HepG2 (cell line): ENCODE measurements around the gene CNPPD1. TPM values are rescaled to one million over a fixed set of nuclear protein-coding genes. Genes with fewer than 3 reads are reported as not detected.
A peak's percentile ranks its signal among the peaks of the same experiment; 100 is the strongest.

Experiments used
- ATF2 ChIP-seq: sonication (generic); formaldehyde crosslinking; IDR thresholded peaks from 2 replicates; pipeline ENCODE4 v1.4.0; 2020; ENCODE audit warnings: missing genetic modification reagents
- ELF4 ChIP-seq: sonication (generic); formaldehyde crosslinking; IDR thresholded peaks from 2 replicates; pipeline ENCODE4 v1.5.0; 2020; ENCODE audit warnings: missing genetic modification reagents, mild to moderate bottlenecking, moderate library complexity, borderline replicate concordance
- ELK4 ChIP-seq: sonication (generic); formaldehyde crosslinking; IDR thresholded peaks from 2 replicates; pipeline ENCODE4 v1.9.0; 2021; ENCODE audit warnings: missing genetic modification reagents, borderline replicate concordance
- FOXM1 ChIP-seq: sonication (generic); formaldehyde crosslinking; IDR thresholded peaks from 2 replicates; pipeline ENCODE4 v1.5.0; 2020; ENCODE audit warnings: missing genetic modification reagents
- MEIS1 ChIP-seq: sonication (generic); formaldehyde crosslinking; IDR thresholded peaks from 2 replicates; pipeline ENCODE4 v1.9.0; 2021; ENCODE audit warnings: mild to moderate bottlenecking, missing genetic modification reagents, moderate library complexity, borderline replicate concordance
- ONECUT2 ChIP-seq: sonication (generic); formaldehyde crosslinking; IDR thresholded peaks from 2 replicates; pipeline ENCODE4 v1.4.0; 2020; ENCODE audit warnings: missing genetic modification reagents
- RERE ChIP-seq: IDR thresholded peaks from 2 replicates; pipeline ENCODE4 v1.6.1; 2016; ENCODE audit warnings: low read depth, missing genetic modification reagents, missing compliant biosample characterization
- SUZ12 ChIP-seq: fragments of 150-350 bp; IDR thresholded peaks from 2 replicates; pipeline ENCODE4 v1.6.1; 2014; ENCODE audit warnings: low read depth, low read length
- XBP1 ChIP-seq: sonication (generic); formaldehyde crosslinking; IDR thresholded peaks from 2 replicates; pipeline ENCODE4 v1.5.0; 2020; ENCODE audit warnings: missing genetic modification reagents
- ZNF143 ChIP-seq: sonication (generic); formaldehyde crosslinking; IDR thresholded peaks from 2 replicates; pipeline ENCODE4 v1.4.0; 2020; ENCODE audit warnings: missing genetic modification reagents
- ZNF577 ChIP-seq: sonication (generic); formaldehyde crosslinking; IDR thresholded peaks from 2 replicates; pipeline ENCODE4 v1.4.0; 2020; ENCODE audit warnings: mild to moderate bottlenecking, low read depth, missing genetic modification reagents, borderline replicate concordance
- ZNF646 ChIP-seq: sonication (generic); formaldehyde crosslinking; IDR thresholded peaks from 2 replicates; pipeline ENCODE4 v1.9.0; 2021; ENCODE audit warnings: mild to moderate bottlenecking, missing genetic modification reagents
- ZNF891 ChIP-seq: sonication (generic); formaldehyde crosslinking; IDR thresholded peaks from 2 replicates; pipeline ENCODE4 v1.5.0; 2020; ENCODE audit warnings: mild to moderate bottlenecking, missing genetic modification reagents
- polyA plus RNA-seq, 8 experiments: library from polyadenylated mRNA; depleted of rRNA in 3 of 8; stranded (reverse) in 7 of 8; unstranded in 1 of 8; fragments of >200 nt; fragmentation: Illumina TruSeq in 4 of 8; extraction: Trizol in 4 of 8; gene quantifications; 2 replicates each; pipeline versions ENCODE4 v1.2.1 to v1.2.3, GENCODE V29; 2011 to 2016; ENCODE audit warnings: low read depth in 4 of 8, missing spikeins in 1 of 8, mixed read lengths in 1 of 8; ENCODE audit not compliant: insufficient read depth in 1 of 8
- total RNA-seq, 5 experiments: library from RNA; depleted of rRNA; stranded (reverse); fragments of >200 nt; fragmentation: Illumina TruSeq; extraction: Trizol; gene quantifications; 2 replicates each; pipeline ENCODE4 v1.2.3, GENCODE V29; 2016; ENCODE audit warnings: low read depth in 1 of 5

CNPPD1 gene
- total and polyA plus RNA-seq, 2 of the 13 experiments (the other 11 are each of a cell fraction or from before 2014, with no cell fraction given), result 35.5 to 49.4 TPM

GRCh38 chr2:219218732-219219701 is 42.3 kb upstream of the CNPPD1 start, which contains the start of gene ABCB6 (continued):
- peak; percentile 97 for TF ChIP-seq MEIS1 (CRISPR knock-in tag)
- TF ChIP-seq XBP1 (CRISPR knock-in tag), result no peak
- TF ChIP-seq ATF2 (CRISPR knock-in tag), result no peak
- TF ChIP-seq ONECUT2 (CRISPR knock-in tag), result no peak; the same call in 1 of the 2 replicates
- no peak for TF ChIP-seq ELF4 (CRISPR knock-in tag)
- no peak for TF ChIP-seq SUZ12
- 0 out of 2 replicates have a peak, but pooled peaks have one; percentile 12 for TF ChIP-seq FOXM1 (CRISPR knock-in tag)
- TF ChIP-seq ZNF646 (CRISPR knock-in tag), result no peak
- TF ChIP-seq ZNF891 (CRISPR knock-in tag), result peak; percentile 87; the same call in 1 of the 2 replicates
- TF ChIP-seq ZNF143 (CRISPR knock-in tag), result peak; percentile 60
- peak; percentile 30; the same call in 1 of the 2 replicates for TF ChIP-seq RERE (CRISPR knock-in tag)
- 0 out of 2 replicates have a peak, but pooled peaks have one; percentile 5 for TF ChIP-seq ELK4
- TF ChIP-seq ZNF577 (CRISPR knock-in tag), result no peak
